ENCODE data around the gene MRPL44. TPM values are rescaled to one million over a fixed set of nuclear protein-coding genes. Genes with fewer than 3 reads are reported as not detected.

The MRPL44 gene
- total RNA-seq, 4 donors from 2014 or later = 19.6 to 27.5 (median 21.5) TPM

DNA sequence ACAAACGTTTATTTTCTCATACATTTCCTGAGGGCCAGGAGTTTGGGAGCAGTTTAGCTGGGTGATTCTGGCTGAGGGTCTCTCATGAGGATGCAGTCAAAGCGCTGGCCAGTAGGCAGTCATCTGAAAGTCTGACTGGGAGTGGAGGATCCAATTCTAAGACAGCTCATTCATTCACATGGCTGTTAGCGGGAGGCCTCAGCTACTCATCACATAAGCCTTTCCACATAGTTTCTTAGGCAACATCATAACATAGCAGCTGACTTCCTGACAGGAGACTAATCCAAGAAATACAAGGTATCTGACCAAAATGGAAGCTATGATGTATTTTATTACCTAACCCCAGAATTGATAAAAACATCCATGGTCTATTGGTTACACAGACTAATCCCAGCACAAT, 2.9 kb upstream of the MRPL44 start:
- no peak for DNase-seq (ENCODE audit: low spot score in 2 of 2)
- TF ChIP-seq, protein P1, sequence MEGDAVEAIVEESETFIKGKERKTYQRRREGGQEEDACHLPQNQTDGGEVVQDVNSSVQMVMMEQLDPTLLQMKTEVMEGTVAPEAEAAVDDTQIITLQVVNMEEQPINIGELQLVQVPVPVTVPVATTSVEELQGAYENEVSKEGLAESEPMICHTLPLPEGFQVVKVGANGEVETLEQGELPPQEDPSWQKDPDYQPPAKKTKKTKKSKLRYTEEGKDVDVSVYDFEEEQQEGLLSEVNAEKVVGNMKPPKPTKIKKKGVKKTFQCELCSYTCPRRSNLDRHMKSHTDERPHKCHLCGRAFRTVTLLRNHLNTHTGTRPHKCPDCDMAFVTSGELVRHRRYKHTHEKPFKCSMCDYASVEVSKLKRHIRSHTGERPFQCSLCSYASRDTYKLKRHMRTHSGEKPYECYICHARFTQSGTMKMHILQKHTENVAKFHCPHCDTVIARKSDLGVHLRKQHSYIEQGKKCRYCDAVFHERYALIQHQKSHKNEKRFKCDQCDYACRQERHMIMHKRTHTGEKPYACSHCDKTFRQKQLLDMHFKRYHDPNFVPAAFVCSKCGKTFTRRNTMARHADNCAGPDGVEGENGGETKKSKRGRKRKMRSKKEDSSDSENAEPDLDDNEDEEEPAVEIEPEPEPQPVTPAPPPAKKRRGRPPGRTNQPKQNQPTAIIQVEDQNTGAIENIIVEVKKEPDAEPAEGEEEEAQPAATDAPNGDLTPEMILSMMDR (IDR thresholded peaks at IDR 0.05) = no peak
- no peak for TF ChIP-seq POLR2A (IDR thresholded peaks at IDR 0.05)
- WGBS, 2 donors = 67 to 77% methylated on average over 3 of the region's 3 CpGs
- intact Hi-C loops (cut with DNase I; ENCODE audit: low total_unique reads) = no loop called here
- H3K4me3 ChIP-seq (ENCODE audit: low read depth, poor library complexity, severe bottlenecking) = no peak overlapping the region

DNA sequence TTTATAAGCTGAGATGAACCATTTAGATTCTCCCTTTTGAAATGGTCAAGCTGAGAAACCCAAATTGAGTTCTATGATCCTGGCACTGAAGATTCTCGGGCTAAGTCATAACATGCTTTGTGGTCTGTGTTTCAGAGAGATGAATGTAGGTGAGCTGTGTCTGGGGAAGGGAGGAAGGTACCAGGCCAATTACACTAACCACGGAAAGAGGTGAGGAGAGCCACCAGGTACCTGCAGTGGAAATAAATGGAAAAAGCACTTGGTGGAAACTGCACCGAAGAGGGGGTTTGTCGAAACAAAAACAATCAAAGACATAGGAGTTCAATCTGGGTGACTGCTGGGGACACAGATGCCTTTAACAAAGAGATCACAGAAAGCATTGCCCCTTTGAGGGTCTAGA, 963 bp upstream of the MRPL44 start:
- no peak for DNase-seq (ENCODE audit: low spot score in 2 of 2)
- intact Hi-C loops (cut with DNase I; ENCODE audit: low total_unique reads) = no loop called here
- WGBS, 2 donors = 69 to 74% methylated on average over 4 of the region's 4 CpGs
- TF ChIP-seq, protein P1 (IDR thresholded peaks at IDR 0.05) = no peak
- TF ChIP-seq POLR2A (IDR thresholded peaks at IDR 0.05) = no peak
- H3K4me3 ChIP-seq (ENCODE audit: low read depth, poor library complexity, severe bottlenecking) = no peak overlapping the region

DNA sequence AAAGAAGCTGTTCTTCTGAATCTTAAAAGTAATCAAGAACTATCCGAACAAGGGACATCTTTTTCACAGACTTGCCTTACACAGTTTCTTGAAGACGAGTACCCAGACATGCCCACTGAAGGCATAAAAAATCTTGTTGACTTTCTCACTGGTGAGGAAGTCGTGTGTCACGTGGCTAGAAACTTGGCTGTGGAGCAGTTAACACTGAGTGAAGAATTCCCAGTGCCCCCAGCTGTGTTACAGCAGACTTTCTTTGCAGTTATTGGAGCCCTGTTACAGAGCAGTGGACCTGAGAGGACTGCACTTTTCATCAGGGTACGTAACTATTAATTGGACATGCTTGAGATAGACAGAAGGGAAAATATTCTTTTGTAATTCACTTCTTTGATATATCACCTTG, 2.4 kb downstream of the MRPL44 start:
- intact Hi-C loops (cut with DNase I; ENCODE audit: low total_unique reads) = no loop called here
- peak in 1 of 2 donors; percentile 30 for DNase-seq (ENCODE audit: low spot score in 2 of 2)
- no peak for TF ChIP-seq POLR2A (IDR thresholded peaks at IDR 0.05)
- TF ChIP-seq, protein P1 (IDR thresholded peaks at IDR 0.05) = no peak
- WGBS, 2 donors = 39 to 40% methylated on average over 5 of the region's 5 CpGs
- H3K4me3 ChIP-seq (ENCODE audit: low read depth, poor library complexity, severe bottlenecking) = no peak overlapping the region

DNA sequence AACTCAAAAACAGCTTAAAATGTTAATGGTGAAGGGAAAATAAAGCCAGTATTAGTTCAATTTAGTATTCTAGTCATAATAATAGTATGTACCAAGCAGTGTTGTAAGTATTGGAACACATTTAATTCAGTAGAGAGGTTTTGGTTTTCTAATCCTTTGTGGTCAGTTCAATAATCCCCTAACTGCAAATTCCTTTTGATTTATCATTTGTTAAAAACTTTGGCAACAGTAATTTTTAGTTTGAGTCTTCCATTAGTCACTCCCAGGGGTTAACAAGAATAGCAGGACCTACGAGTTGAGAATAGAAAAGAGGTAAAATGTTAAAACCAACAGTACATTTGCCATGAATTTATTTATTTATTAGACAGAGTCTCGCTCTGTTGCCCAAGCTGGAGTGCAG, 10.7 kb downstream of the MRPL44 start:
- H3K4me3 ChIP-seq (ENCODE audit: low read depth, poor library complexity, severe bottlenecking) = no peak overlapping the region
- intact Hi-C loops (cut with DNase I; ENCODE audit: low total_unique reads) = no loop called here
- DNase-seq (ENCODE audit: low spot score in 2 of 2) = no peak
- WGBS, 2 donors = 79 to 88% methylated on average over 2 of the region's 2 CpGs
- TF ChIP-seq, protein P1 (IDR thresholded peaks at IDR 0.05) = no peak
- no peak for TF ChIP-seq POLR2A (IDR thresholded peaks at IDR 0.05)

DNA sequence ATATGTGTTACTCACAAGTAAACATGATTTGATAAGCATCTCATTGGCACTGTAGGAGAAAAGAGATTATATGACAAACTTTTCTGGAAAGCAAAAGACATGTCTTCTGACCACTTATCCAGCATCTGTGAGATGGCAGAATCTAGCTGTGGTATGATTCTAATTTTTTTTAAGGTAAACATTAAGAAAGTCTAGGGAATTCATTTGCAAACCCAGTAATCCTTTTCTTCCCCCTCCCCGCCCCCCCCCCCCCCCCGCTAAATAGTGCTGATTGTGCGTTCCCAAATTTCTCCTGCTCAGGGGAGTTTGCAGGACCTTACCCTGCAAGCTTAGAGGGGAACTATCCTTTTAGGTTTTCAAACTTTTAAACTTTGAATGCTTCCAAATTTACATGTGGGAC, 12.1 kb downstream of the MRPL44 start:
- no peak for TF ChIP-seq POLR2A (IDR thresholded peaks at IDR 0.05)
- TF ChIP-seq, protein P1 (IDR thresholded peaks at IDR 0.05) = no peak
- DNase-seq (ENCODE audit: low spot score in 2 of 2) = no peak
- WGBS, 2 donors = 66% methylated on average over 2 to 3 of the region's 3 CpGs
- no peak overlapping the region for H3K4me3 ChIP-seq (ENCODE audit: low read depth, poor library complexity, severe bottlenecking)
- intact Hi-C loops (cut with DNase I; ENCODE audit: low total_unique reads) = no loop called here

DNA sequence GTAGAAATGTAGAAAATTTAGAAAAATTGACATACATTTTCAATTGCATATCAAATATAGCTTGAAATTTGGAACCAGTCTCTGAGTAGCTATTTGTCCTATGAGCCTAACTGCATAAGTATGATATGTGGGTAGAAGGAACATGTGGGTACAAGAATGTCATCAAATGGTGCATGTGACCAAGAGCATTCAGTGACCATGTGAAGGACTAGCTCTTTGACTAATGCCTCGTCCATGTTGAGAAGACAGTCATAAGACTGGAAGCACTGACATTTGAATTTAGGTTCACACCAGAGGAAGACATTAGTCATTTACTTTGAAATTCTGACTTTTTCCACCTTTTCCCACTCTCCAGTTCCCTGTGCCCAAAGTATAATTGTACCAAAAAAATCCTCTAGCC, 12.6 kb downstream of the MRPL44 start:
- WGBS, 2 donors = 84 to 90% methylated on average over 1 of the region's 1 CpG
- TF ChIP-seq, protein P1 (IDR thresholded peaks at IDR 0.05) = no peak
- TF ChIP-seq POLR2A (IDR thresholded peaks at IDR 0.05) = no peak
- H3K4me3 ChIP-seq (ENCODE audit: low read depth, poor library complexity, severe bottlenecking) = no peak overlapping the region
- intact Hi-C loops (cut with DNase I; ENCODE audit: low total_unique reads) = loop anchor here (5.0 kb wide), 1 partner anchor 312 kb away; no protein-coding TSS in a partner anchor
- no peak for DNase-seq (ENCODE audit: low spot score in 2 of 2)

Measured in lower leg skin (tissue), 4 donors.